ENCODE results near the gene PLCXD3. TPM values are rescaled to one million over a fixed set of nuclear protein-coding genes. Genes with fewer than 3 reads are reported as not detected.

The PLCXD3 gene
- total RNA-seq, 1 donor from 2014 or later, result 0.84 TPM

GRCh38 chr5:41371738-41372137, 138.7 kb downstream of the PLCXD3 start:
- H3K27me3 ChIP-seq (ENCODE audit: control insufficient read depth, insufficient read depth, low read length), result no peaks in the 10 kb centered on the region

GRCh38 chr5:41370482-41370881, 139.9 kb downstream of the PLCXD3 start:
- Histone ChIP-seq H3K4me3 (ENCODE audit: low read depth, low read length) (no peak overlapping the region), H3K36me3 (ENCODE audit: control insufficient read depth, insufficient read depth, low read length) (no peaks in the 10 kb centered on the region), H3K27me3 (ENCODE audit: control insufficient read depth, insufficient read depth, low read length) (no peaks in the 10 kb centered on the region)
- DNase-seq (ENCODE audit: low read depth), result no peak
- TF ChIP-seq, protein P1, sequence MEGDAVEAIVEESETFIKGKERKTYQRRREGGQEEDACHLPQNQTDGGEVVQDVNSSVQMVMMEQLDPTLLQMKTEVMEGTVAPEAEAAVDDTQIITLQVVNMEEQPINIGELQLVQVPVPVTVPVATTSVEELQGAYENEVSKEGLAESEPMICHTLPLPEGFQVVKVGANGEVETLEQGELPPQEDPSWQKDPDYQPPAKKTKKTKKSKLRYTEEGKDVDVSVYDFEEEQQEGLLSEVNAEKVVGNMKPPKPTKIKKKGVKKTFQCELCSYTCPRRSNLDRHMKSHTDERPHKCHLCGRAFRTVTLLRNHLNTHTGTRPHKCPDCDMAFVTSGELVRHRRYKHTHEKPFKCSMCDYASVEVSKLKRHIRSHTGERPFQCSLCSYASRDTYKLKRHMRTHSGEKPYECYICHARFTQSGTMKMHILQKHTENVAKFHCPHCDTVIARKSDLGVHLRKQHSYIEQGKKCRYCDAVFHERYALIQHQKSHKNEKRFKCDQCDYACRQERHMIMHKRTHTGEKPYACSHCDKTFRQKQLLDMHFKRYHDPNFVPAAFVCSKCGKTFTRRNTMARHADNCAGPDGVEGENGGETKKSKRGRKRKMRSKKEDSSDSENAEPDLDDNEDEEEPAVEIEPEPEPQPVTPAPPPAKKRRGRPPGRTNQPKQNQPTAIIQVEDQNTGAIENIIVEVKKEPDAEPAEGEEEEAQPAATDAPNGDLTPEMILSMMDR (IDR thresholded peaks at IDR 0.05; ENCODE audit: insufficient read depth, low read length, poor library complexity, severe bottlenecking), result no peak

More at GRCh38 chr5:41371738-41372137, 138.7 kb downstream of the PLCXD3 start:
- no peak overlapping the region for H3K4me3 ChIP-seq (ENCODE audit: low read depth, low read length)
- DNase-seq (ENCODE audit: low read depth), result no peak
- TF ChIP-seq, protein P1 (IDR thresholded peaks at IDR 0.05; ENCODE audit: insufficient read depth, low read length, poor library complexity, severe bottlenecking), result no peak
- H3K36me3 ChIP-seq (ENCODE audit: control insufficient read depth, insufficient read depth, low read length), result no peaks in the 10 kb centered on the region

DNA sequence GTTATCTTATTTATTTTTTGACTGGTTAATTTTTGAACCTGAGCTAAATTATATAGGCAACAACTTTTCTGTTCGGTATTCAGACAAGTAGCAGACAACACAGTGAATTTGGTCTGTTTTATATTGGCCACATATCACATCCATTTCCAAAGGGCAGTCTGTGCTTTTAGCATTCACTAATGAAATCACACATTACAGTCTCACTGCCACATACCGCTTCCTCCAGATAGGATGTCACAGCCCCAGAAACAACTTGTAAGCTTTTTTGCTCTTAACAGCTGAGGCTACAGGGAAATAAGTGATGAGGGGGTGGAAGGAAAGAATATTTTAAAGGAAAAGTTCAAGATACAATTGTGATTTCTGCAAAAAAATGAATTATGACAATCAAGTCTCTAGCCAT, 140.6 kb downstream of the PLCXD3 start:
- Histone ChIP-seq H3K27me3 (ENCODE audit: control insufficient read depth, insufficient read depth, low read length) (no peaks in the 10 kb centered on the region), H3K36me3 (ENCODE audit: control insufficient read depth, insufficient read depth, low read length) (no peaks in the 10 kb centered on the region), H3K4me3 (ENCODE audit: low read depth, low read length) (no peak overlapping the region)
- DNase-seq (ENCODE audit: low read depth), result no peak
- TF ChIP-seq, protein P1 (IDR thresholded peaks at IDR 0.05; ENCODE audit: insufficient read depth, low read length, poor library complexity, severe bottlenecking), result no peak

DNA sequence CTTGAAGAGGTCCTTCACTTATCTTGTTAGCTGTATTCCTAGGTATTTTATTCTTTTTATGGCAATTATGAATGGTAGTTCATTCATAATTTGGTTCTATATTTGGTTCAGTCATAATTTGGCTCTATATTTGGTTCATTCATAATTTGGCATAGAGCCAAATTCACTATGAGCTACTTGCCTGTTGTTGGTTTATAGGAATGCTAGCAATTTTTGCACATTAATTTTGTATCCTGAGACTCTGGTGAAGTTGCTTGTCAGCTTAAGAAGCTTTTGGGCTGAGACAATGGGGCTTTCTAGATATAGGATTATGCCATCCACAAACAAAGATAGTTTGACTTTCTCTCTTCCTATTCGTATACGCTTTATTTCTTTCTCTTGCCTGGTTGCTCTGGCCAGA, 142.2 kb downstream of the PLCXD3 start:
- Histone ChIP-seq H3K4me3 (ENCODE audit: low read depth, low read length) (no peak overlapping the region), H3K27me3 (ENCODE audit: control insufficient read depth, insufficient read depth, low read length) (no peaks in the 10 kb centered on the region), H3K36me3 (ENCODE audit: control insufficient read depth, insufficient read depth, low read length) (no peaks in the 10 kb centered on the region)
- DNase-seq (ENCODE audit: low read depth), result no peak
- TF ChIP-seq, protein P1 (IDR thresholded peaks at IDR 0.05; ENCODE audit: insufficient read depth, low read length, poor library complexity, severe bottlenecking), result no peak

DNA sequence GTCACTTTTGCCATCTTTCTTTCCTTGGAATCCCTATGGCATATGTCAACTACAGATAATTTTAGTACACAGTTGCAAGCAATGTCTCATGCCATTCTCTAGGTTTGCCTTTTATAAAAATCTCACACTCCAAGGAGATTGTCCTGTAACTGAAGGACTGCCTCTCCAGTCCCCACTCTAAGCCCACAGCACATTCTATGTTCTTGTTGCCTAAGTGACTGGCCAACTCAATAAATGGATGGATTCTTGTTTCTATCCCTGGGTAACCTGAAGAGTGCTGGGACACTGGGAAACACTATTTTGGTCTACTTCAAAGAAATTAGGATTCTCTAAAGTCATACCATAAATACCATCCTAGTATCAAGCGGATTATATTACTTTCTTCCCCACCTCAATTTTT, 145.0 kb downstream of the PLCXD3 start:
- DNase-seq (ENCODE audit: low read depth), result no peak
- Histone ChIP-seq H3K27me3 (ENCODE audit: control insufficient read depth, insufficient read depth, low read length) (no peaks in the 10 kb centered on the region), H3K36me3 (ENCODE audit: control insufficient read depth, insufficient read depth, low read length) (no peaks in the 10 kb centered on the region), H3K4me3 (ENCODE audit: low read depth, low read length) (no peak overlapping the region)
- TF ChIP-seq, protein P1 (IDR thresholded peaks at IDR 0.05; ENCODE audit: insufficient read depth, low read length, poor library complexity, severe bottlenecking), result no peak

- no peaks in the 10 kb centered on the region for H3K36me3 ChIP-seq (ENCODE audit: control insufficient read depth, insufficient read depth, low read length)
- TF ChIP-seq, protein P1 (IDR thresholded peaks at IDR 0.05; ENCODE audit: insufficient read depth, low read length, poor library complexity, severe bottlenecking), result no peak
- DNase-seq (ENCODE audit: low read depth), result no peak
- no peak overlapping the region for H3K4me3 ChIP-seq (ENCODE audit: low read depth, low read length)
- no peaks in the 10 kb centered on the region for H3K27me3 ChIP-seq (ENCODE audit: control insufficient read depth, insufficient read depth, low read length)
These were observed 146.1 kb downstream of the PLCXD3 start for GRCh38 chr5:41364346-41364745.

All from kidney epithelial cell (primary cell).